CD4-positive, alpha-beta T cell (primary cell): ENCODE data around the gene SRPK2. TPM values are rescaled to one million over a fixed set of nuclear protein-coding genes. Genes with fewer than 3 reads are reported as not detected.

Experiments
- ATAC-seq: fragments of 200-7000 bp; cut with Tn5 transposase; one replicate; pipeline ENCODE4 v1.10.0; 2022; ENCODE audit warnings: mild to moderate bottlenecking; ENCODE audit not compliant: poor library complexity
- CTCF ChIA-PET: fragments of 350-600 bp; sonication (Branson Sonifier 250); formaldehyde crosslinking; loops from one replicate; lab custom pipeline; 2021; ENCODE audit warnings: antibody characterized with exemption, inconsistent platforms; lab: Charles Lee
- POLR2A ChIA-PET: fragments of 350-600 bp; sonication (Branson Sonifier 250); formaldehyde crosslinking; loops from one replicate; lab custom pipeline; 2021; ENCODE audit warnings: antibody characterized with exemption, inconsistent platforms; lab: Charles Lee
- DNase-seq, 14 experiments: peaks; one replicate each; pipeline ENCODE4 v3.0.0-alpha.2; 2013 to 2020; ENCODE audit warnings: mixed read lengths in 2 of 14
- H3K27ac ChIP-seq, 2 donors: one replicate each; pipeline versions ENCODE4 v1.5.1 to v1.7.0; 2013; ENCODE audit warnings: low read length in 2 of 2, low read depth in 1 of 2, mild to moderate bottlenecking in 1 of 2
- H3K27me3 ChIP-seq, 2 experiments: 1 replicate in 1 of 2; 2 replicates in 1 of 2; pipeline versions ENCODE4 v1.6.1 to v1.7.0; 2013; ENCODE audit warnings: low read length in 2 of 2, control low read depth in 1 of 2, mild to moderate bottlenecking in 1 of 2, moderate library complexity in 1 of 2; ENCODE audit not compliant: insufficient read depth in 2 of 2, control insufficient read depth in 1 of 2
- H3K36me3 ChIP-seq: one replicate; pipeline ENCODE4 v1.6.1; 2013; ENCODE audit warnings: low read length, control low read depth; ENCODE audit not compliant: insufficient read depth
- H3K4me1 ChIP-seq: one replicate; pipeline ENCODE4 v1.6.1; 2013; ENCODE audit warnings: low read length, control low read depth; ENCODE audit not compliant: insufficient read depth
- H3K4me3 ChIP-seq: one replicate; pipeline ENCODE4 v1.5.1; 2013; ENCODE audit warnings: mild to moderate bottlenecking, low read length, moderate library complexity
- H3K9me3 ChIP-seq, 2 experiments: 1 replicate in 1 of 2; 2 replicates in 1 of 2; pipeline versions ENCODE4 v1.6.1 to v1.7.0; 2013; ENCODE audit warnings: low read length in 2 of 2, mild to moderate bottlenecking in 2 of 2, control low read depth in 1 of 2, moderate library complexity in 1 of 2; ENCODE audit not compliant: control insufficient read depth in 1 of 2, insufficient read depth in 1 of 2
- H3K27ac Mint-ChIP-seq: one replicate; pipeline ENCODE4 v1.8.0; 2020; ENCODE audit warnings: mixed read lengths
- H3K27me3 Mint-ChIP-seq: one replicate; pipeline ENCODE4 v1.8.0; 2021; ENCODE audit warnings: mixed read lengths
- H3K36me3 Mint-ChIP-seq: one replicate; pipeline ENCODE4 v1.8.0; 2021; ENCODE audit warnings: low read depth, mixed read lengths
- H3K4me1 Mint-ChIP-seq: one replicate; pipeline ENCODE4 v1.8.0; 2021; ENCODE audit warnings: low read depth, mixed read lengths
- H3K4me3 Mint-ChIP-seq: one replicate; pipeline ENCODE4 v1.8.0; 2020; ENCODE audit warnings: mild to moderate bottlenecking, mixed read lengths
- H3K9me3 Mint-ChIP-seq: one replicate; pipeline ENCODE4 v1.8.0; 2020; ENCODE audit warnings: mixed read lengths
- intact Hi-C, 2 experiments: fragments of 100-400 bp; cut with DNase I in 1 of 2; cut with micrococcal nuclease in 1 of 2; formaldehyde crosslinking; loops; one replicate each; pipeline versions ENCODE4 v1.15.1 to v1.9.0; 2023 to 2025; cut with DNase I, micrococcal nuclease
- total RNA-seq, 174 experiments: library from RNA in 2 of 174; stranded (reverse) in 2 of 174; gene quantifications; one replicate each; pipeline ENCODE4 v1.2.3 and lab custom pipeline; 2021 to 2026
- TF ChIP-seq, protein P1 (sequence below): fragments of 200-600 bp; IDR thresholded peaks from one replicate; pipeline ENCODE4 v1.8.0; 2022; ENCODE audit warnings: antibody characterized with exemption, mild to moderate bottlenecking

Gene SRPK2
- total RNA-seq, 2 experiments from 2014 or later: 39.9 to 40.9 TPM

DNA sequence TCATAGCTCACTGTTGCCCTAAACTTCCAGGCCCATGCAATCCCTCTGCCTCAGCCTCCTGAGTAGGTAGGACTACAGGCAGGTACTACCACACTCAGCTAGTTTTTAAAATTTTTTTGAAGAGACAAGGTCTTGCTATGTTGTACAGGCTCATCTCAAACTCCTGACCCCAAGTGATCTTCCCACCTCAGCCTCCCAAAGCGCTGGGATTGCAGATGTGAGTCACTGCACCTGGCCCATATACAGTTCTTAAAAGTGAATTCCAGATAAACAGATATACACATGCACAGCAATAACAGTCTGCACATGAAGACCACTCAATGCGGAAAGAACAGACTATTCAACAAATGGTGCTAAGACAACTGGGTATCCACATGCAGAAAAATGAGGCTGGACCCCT is 67.8 kb downstream of the SRPK2 start:
- Histone ChIP-seq H3K27me3 (no peaks in the 10 kb centered on the region), H3K4me3 (no peak overlapping the region), H3K9me3 (peaks cover 0 to 4% of the 10 kb centered on the region in 2 experiments), H3K27ac (no peak overlapping the region), H3K4me1 (peaks cover 2% of the 10 kb centered on the region), H3K36me3 (no peaks in the 10 kb centered on the region)
- Mint-ChIP-seq H3K4me3 (no peak overlapping the region), H3K36me3 (peaks cover 18% of the 10 kb centered on the region), H3K27me3 (no peaks in the 10 kb centered on the region), H3K4me1 (peaks cover 82% of the 10 kb centered on the region), H3K27ac (no peak overlapping the region), H3K9me3 (no peaks in the 10 kb centered on the region)
- intact Hi-C loops: no loop called here
- DNase-seq (no peak), ATAC-seq (no peak)
- CTCF ChIA-PET: interaction anchor here (0.6 kb wide), 2 partner anchors 9 to 34 kb away, joined by 3 to 6 read pairs; no protein-coding TSS in a partner anchor
- TF ChIP-seq, protein P1, sequence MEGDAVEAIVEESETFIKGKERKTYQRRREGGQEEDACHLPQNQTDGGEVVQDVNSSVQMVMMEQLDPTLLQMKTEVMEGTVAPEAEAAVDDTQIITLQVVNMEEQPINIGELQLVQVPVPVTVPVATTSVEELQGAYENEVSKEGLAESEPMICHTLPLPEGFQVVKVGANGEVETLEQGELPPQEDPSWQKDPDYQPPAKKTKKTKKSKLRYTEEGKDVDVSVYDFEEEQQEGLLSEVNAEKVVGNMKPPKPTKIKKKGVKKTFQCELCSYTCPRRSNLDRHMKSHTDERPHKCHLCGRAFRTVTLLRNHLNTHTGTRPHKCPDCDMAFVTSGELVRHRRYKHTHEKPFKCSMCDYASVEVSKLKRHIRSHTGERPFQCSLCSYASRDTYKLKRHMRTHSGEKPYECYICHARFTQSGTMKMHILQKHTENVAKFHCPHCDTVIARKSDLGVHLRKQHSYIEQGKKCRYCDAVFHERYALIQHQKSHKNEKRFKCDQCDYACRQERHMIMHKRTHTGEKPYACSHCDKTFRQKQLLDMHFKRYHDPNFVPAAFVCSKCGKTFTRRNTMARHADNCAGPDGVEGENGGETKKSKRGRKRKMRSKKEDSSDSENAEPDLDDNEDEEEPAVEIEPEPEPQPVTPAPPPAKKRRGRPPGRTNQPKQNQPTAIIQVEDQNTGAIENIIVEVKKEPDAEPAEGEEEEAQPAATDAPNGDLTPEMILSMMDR: no peak
- POLR2A ChIA-PET: interaction anchor here (0.7 to 1.3 kb wide), 2 partner anchors 9 to 337 kb away, joined by 3 read pairs; no protein-coding TSS in a partner anchor

GRCh38 chr7:105319578-105319977 is 69.1 kb downstream of the SRPK2 start:
- Histone ChIP-seq H3K36me3 (no peaks in the 10 kb centered on the region), H3K9me3 (peaks cover 0 to 4% of the 10 kb centered on the region in 2 experiments), H3K4me3 (no peak overlapping the region), H3K4me1 (peaks cover 2% of the 10 kb centered on the region), H3K27ac (no peak overlapping the region), H3K27me3 (no peaks in the 10 kb centered on the region)
- TF ChIP-seq, protein P1: no peak
- ChIA-PET CTCF (interaction anchor here (0.7 kb wide), 1 partner anchor 51 kb away, joined by 3 read pairs; no protein-coding TSS in a partner anchor), POLR2A (no interaction called here)
- no peak overlapping the region for H3K27ac Mint-ChIP-seq
- peaks cover 18% of the 10 kb centered on the region for H3K36me3 Mint-ChIP-seq
- ATAC-seq: no peak
- H3K4me3 Mint-ChIP-seq: no peak overlapping the region
- peaks cover 81% of the 10 kb centered on the region for H3K4me1 Mint-ChIP-seq
- no peak for DNase-seq
- intact Hi-C loops: no loop called here
- H3K27me3 Mint-ChIP-seq: no peaks in the 10 kb centered on the region
- H3K9me3 Mint-ChIP-seq: no peaks in the 10 kb centered on the region

DNA sequence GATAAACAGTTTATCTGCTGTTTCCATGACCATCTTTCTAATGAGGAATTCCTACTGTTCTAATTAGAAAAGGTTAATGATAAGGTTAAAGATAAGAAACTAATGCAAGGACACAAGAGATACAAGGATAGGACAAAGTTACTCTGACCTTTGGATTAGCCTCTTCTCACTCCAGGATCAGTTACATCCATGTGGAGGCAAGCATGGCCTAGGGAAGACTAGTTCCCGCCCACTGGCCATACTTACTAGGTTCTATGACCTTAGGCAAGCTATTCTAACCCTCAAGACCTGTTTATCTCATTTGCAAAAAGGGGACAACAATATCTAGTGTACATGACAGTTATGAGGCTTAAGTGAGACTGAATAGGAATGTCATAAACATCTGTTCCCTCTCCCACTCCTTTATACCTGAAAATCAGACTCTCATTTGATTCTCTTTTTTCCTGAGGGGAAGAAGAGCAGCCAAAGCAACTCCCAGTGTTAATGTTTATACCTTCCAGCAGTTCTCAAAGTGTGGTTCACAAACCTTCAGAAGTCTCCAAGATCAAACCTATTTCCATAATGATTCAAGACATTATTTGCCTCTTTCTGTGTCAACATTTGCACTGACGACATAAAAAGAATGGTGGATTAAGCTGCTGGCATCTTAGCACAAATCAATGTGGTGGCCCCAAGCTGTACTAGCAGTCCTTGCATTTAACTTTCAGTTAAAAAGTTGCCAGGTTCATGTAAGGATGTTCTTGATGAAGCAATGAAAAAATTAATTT is 72.0 kb downstream of the SRPK2 start:
- no peak overlapping the region for H3K4me3 Mint-ChIP-seq
- no peak for ATAC-seq
- H3K27ac ChIP-seq: no peak overlapping the region
- no peak overlapping the region for H3K27ac Mint-ChIP-seq
- no peaks in the 10 kb centered on the region for H3K27me3 ChIP-seq
- intact Hi-C loops: no loop called here
- DNase-seq: no peak
- ChIA-PET CTCF (interaction anchor here (0.6 kb wide), 1 partner anchor 135 kb away, joined by 4 read pairs; no protein-coding TSS in a partner anchor), POLR2A (no interaction called here)
- H3K4me3 ChIP-seq: no peak overlapping the region
- peaks cover 8% of the 10 kb centered on the region for H3K36me3 Mint-ChIP-seq
- H3K4me1 Mint-ChIP-seq: peaks cover 64% of the 10 kb centered on the region
- H3K36me3 ChIP-seq: no peaks in the 10 kb centered on the region
- no peaks in the 10 kb centered on the region for H3K9me3 ChIP-seq
- no peaks in the 10 kb centered on the region for H3K27me3 Mint-ChIP-seq
- TF ChIP-seq, protein P1: no peak
- H3K9me3 Mint-ChIP-seq: no peaks in the 10 kb centered on the region
- peaks cover 2% of the 10 kb centered on the region for H3K4me1 ChIP-seq
